ENCODE data around the gene LANCL3. TPM values are rescaled to one million over a fixed set of nuclear protein-coding genes. Genes with fewer than 3 reads are reported as not detected.

LANCL3 gene
- polyA plus RNA-seq, 1 experiment: 0.01 TPM

GRCh38 chrX:37685381-37686359 lies 114.2 kb downstream of the LANCL3 start, which contains the start of gene XK:
Gene XK, plus strand, starts transcription at chrX:37685791. Its CDS starts 171 bp downstream, at chrX:37685962.
- H3K27me3 ChIP-seq (ENCODE audit: control insufficient read depth, insufficient read depth, low read length): no peaks in the 10 kb centered on the region
- CTCF ChIA-PET: no interaction called here
- no peak for DNase-seq (ENCODE audit: low read depth, low spot score)
- peak within 1 kb of the TSS; percentile 57 for H3K4me3 ChIP-seq (ENCODE audit: low read depth, low read length)
- no peak for TF ChIP-seq CTCF (IDR thresholded peaks at IDR 0.05; ENCODE audit: low read depth, low read length)
- POLR2A ChIA-PET: no interaction called here
- H3K9me3 ChIP-seq (ENCODE audit: control insufficient read depth, insufficient read depth, low read length): no peaks in the 10 kb centered on the region
- no peak within 1 kb of the TSS for H3K27ac ChIP-seq (ENCODE audit: low read depth, low read length)

GRCh38 chrX:37686369-37686995 lies 115.0 kb downstream of the LANCL3 start:
- Histone ChIP-seq H3K9me3 (ENCODE audit: control insufficient read depth, insufficient read depth, low read length) (no peaks in the 10 kb centered on the region), H3K4me3 (ENCODE audit: low read depth, low read length) (no peak overlapping the region), H3K27me3 (ENCODE audit: control insufficient read depth, insufficient read depth, low read length) (no peaks in the 10 kb centered on the region), H3K27ac (ENCODE audit: low read depth, low read length) (no peak overlapping the region)
- POLR2A ChIA-PET: no interaction called here
- CTCF ChIA-PET: no interaction called here
- DNase-seq (ENCODE audit: low read depth, low spot score): no peak
- TF ChIP-seq CTCF (IDR thresholded peaks at IDR 0.05; ENCODE audit: low read depth, low read length): no peak

- no peak for DNase-seq (ENCODE audit: low read depth, low spot score)
These were observed 115.5 kb downstream of the LANCL3 start for GRCh38 chrX:37686996-37687395.

GRCh38 chrX:37690119-37690518 lies 118.7 kb downstream of the LANCL3 start:
- ChIA-PET CTCF (no interaction called here), POLR2A (no interaction called here)
- H3K27ac ChIP-seq (ENCODE audit: low read depth, low read length): no peak overlapping the region
- no peak overlapping the region for H3K4me3 ChIP-seq (ENCODE audit: low read depth, low read length)
- DNase-seq (ENCODE audit: low read depth, low spot score): no peak
- no peaks in the 10 kb centered on the region for H3K27me3 ChIP-seq (ENCODE audit: control insufficient read depth, insufficient read depth, low read length)
- no peak for TF ChIP-seq CTCF (IDR thresholded peaks at IDR 0.05; ENCODE audit: low read depth, low read length)
- H3K9me3 ChIP-seq (ENCODE audit: control insufficient read depth, insufficient read depth, low read length): no peaks in the 10 kb centered on the region

More at GRCh38 chrX:37686996-37687395, 115.5 kb downstream of the LANCL3 start:
- no peak overlapping the region for H3K27ac ChIP-seq (ENCODE audit: low read depth, low read length)
- no peak for TF ChIP-seq CTCF (IDR thresholded peaks at IDR 0.05; ENCODE audit: low read depth, low read length)
- no peaks in the 10 kb centered on the region for H3K27me3 ChIP-seq (ENCODE audit: control insufficient read depth, insufficient read depth, low read length)
- POLR2A ChIA-PET: no interaction called here
- CTCF ChIA-PET: no interaction called here
- no peaks in the 10 kb centered on the region for H3K9me3 ChIP-seq (ENCODE audit: control insufficient read depth, insufficient read depth, low read length)
- H3K4me3 ChIP-seq (ENCODE audit: low read depth, low read length): no peak overlapping the region

- TF ChIP-seq CTCF (IDR thresholded peaks at IDR 0.05; ENCODE audit: low read depth, low read length): no peak
- DNase-seq (ENCODE audit: low read depth, low spot score): no peak
- H3K27ac ChIP-seq (ENCODE audit: low read depth, low read length): no peak overlapping the region
- H3K9me3 ChIP-seq (ENCODE audit: control insufficient read depth, insufficient read depth, low read length): no peaks in the 10 kb centered on the region
- POLR2A ChIA-PET: interaction anchor here (0.7 kb wide), 1 partner anchor 345 kb away, joined by 5 read pairs; no protein-coding TSS in a partner anchor
- H3K4me3 ChIP-seq (ENCODE audit: low read depth, low read length): no peak overlapping the region
- CTCF ChIA-PET: no interaction called here
- H3K27me3 ChIP-seq (ENCODE audit: control insufficient read depth, insufficient read depth, low read length): no peaks in the 10 kb centered on the region
These were observed 121.5 kb downstream of the LANCL3 start for GRCh38 chrX:37692918-37693317.
